OCI-LY3 (cell line): ENCODE measurements around the gene AQP9.
"Not testable (repeated sequence)": the region's sequence is repeated elsewhere in the genome, so short reads cannot be mapped to it uniquely, and the experiment has no call there.

Experiments used
- H2AFZ ChIP-seq: fragments of 200-600, 300-600 bp; shearing (Covaris generic); 2 replicates; pipeline ENCODE4 v1.6.0; 2014; ENCODE audit warnings: antibody characterized with exemption, low read depth, low read length
- H3K27ac ChIP-seq: fragments of 200-600, 300-600 bp; sonication (generic); 2 replicates; pipeline ENCODE4 v1.5.1; 2014; ENCODE audit warnings: mild to moderate bottlenecking, low read length, moderate library complexity, mixed read lengths
- H3K27me3 ChIP-seq: fragments of 200-600, 300-600 bp; sonication (generic); 2 replicates; pipeline ENCODE4 v1.6.1; 2014; ENCODE audit warnings: low read depth, low read length, mixed read lengths
- H3K36me3 ChIP-seq: fragments of 200-600, 300-600 bp; sonication (generic); replicated peaks from 2 replicates; pipeline ENCODE3; 2014; ENCODE audit warnings: low read depth, low read length, mixed read lengths
- H3K4me1 ChIP-seq: fragments of 300-600, 200-600 bp; sonication (generic); 2 replicates; pipeline ENCODE4 v1.6.1; 2014; ENCODE audit warnings: low read length, mixed read lengths
- H3K4me2 ChIP-seq: fragments of 200-600, 300-600 bp; sonication (generic); 2 replicates; pipeline ENCODE4 v1.6.1; 2014; ENCODE audit warnings: low read length, mixed read lengths
- H3K4me3 ChIP-seq: fragments of 300-600, 200-600 bp; sonication (generic); 2 replicates; pipeline ENCODE4 v1.5.1; 2014; ENCODE audit warnings: antibody characterized with exemption, mild to moderate bottlenecking, low read length, moderate library complexity
- H3K79me2 ChIP-seq: fragments of 300-600, 200-600 bp; shearing (Covaris generic); 2 replicates; pipeline ENCODE4 v1.6.1; 2014; ENCODE audit warnings: mild to moderate bottlenecking, low read length, mixed read lengths
- H3K9ac ChIP-seq: fragments of 300-600, 200-600 bp; shearing (Covaris generic); 2 replicates; pipeline ENCODE4 v1.6.0; 2014; ENCODE audit warnings: mild to moderate bottlenecking, low read length, moderate library complexity
- H3K9me3 ChIP-seq: fragments of 200-600, 300-600 bp; shearing (Covaris generic); 2 replicates; pipeline ENCODE4 v1.6.1; 2014; ENCODE audit warnings: low read length, mixed read lengths; ENCODE audit not compliant: insufficient read depth
- H4K20me1 ChIP-seq: fragments of 200-600, 300-600 bp; sonication (generic); 2 replicates; pipeline ENCODE4 v1.6.1; 2016; ENCODE audit warnings: low read length, mixed read lengths; ENCODE audit not compliant: insufficient read depth
- CTCF ChIP-seq: fragments of 200-600, 300-600 bp; sonication (generic); IDR thresholded peaks from 2 replicates; pipeline ENCODE4 v1.5.1; 2014; ENCODE audit warnings: antibody characterized with exemption, low read length, low read depth
- EZH2phosphoT487 ChIP-seq: fragments of 200-600 bp; shearing (Covaris generic); IDR thresholded peaks from 2 replicates; pipeline ENCODE4 v1.6.1; 2018; ENCODE audit warnings: antibody characterized with exemption, mixed run types, low read depth

AQP9 gene

GRCh38 chr15:58182460-58183163 lies 44.4 kb downstream of the AQP9 start:
- no peaks in the 10 kb centered on the region for H3K36me3 ChIP-seq
- H3K27ac ChIP-seq: no peak overlapping the region
- TF ChIP-seq EZH2phosphoT487: no peak
- peak; percentile 86 for TF ChIP-seq CTCF
- H3K79me2 ChIP-seq: no peaks in the 10 kb centered on the region
- H4K20me1 ChIP-seq: no peaks in the 10 kb centered on the region
- H3K4me1 ChIP-seq: peaks cover 5% of the 10 kb centered on the region
- H3K9ac ChIP-seq: no peak overlapping the region
- H3K27me3 ChIP-seq: peaks cover 9% of the 10 kb centered on the region
- H3K9me3 ChIP-seq: no peaks in the 10 kb centered on the region
- H3K4me2 ChIP-seq: peak overlapping the region; percentile 50; the same call in 1 of the 2 replicates
- 0 out of 2 replicates have a peak overlapping the region, but pooled peaks have one; percentile 47 for H2AFZ ChIP-seq
- H3K4me3 ChIP-seq: no peak overlapping the region

DNA sequence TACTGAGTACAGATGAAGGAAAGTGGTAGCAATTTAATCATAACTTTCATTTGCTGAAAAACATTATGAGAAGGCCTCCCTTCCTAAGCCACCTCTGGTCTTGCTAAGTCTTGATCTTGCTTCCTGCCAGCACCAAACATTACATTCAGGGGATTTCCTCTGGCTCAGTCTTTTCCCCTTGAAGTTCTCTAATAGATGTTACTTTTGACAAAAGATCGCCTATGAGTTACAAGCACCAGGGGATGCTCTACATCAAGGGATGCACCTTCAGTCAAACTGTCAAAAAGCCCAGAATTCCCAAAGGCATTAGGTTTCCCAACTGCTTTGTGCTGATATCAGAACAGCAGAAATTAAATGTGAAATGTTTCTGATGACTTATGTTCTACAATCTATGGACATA lies 47.3 kb downstream of the AQP9 start:
- Histone ChIP-seq H3K36me3 (no peaks in the 10 kb centered on the region), H2AFZ (no peak overlapping the region), H3K9ac (no peak overlapping the region), H3K27me3 (peaks cover 9% of the 10 kb centered on the region), H3K4me2 (no peak overlapping the region), H4K20me1 (no peaks in the 10 kb centered on the region), H3K9me3 (no peaks in the 10 kb centered on the region), H3K27ac (no peak overlapping the region), H3K4me3 (no peak overlapping the region), H3K79me2 (no peaks in the 10 kb centered on the region), H3K4me1 (peaks cover 5% of the 10 kb centered on the region)
- TF ChIP-seq CTCF (no peak), EZH2phosphoT487 (no peak)

DNA sequence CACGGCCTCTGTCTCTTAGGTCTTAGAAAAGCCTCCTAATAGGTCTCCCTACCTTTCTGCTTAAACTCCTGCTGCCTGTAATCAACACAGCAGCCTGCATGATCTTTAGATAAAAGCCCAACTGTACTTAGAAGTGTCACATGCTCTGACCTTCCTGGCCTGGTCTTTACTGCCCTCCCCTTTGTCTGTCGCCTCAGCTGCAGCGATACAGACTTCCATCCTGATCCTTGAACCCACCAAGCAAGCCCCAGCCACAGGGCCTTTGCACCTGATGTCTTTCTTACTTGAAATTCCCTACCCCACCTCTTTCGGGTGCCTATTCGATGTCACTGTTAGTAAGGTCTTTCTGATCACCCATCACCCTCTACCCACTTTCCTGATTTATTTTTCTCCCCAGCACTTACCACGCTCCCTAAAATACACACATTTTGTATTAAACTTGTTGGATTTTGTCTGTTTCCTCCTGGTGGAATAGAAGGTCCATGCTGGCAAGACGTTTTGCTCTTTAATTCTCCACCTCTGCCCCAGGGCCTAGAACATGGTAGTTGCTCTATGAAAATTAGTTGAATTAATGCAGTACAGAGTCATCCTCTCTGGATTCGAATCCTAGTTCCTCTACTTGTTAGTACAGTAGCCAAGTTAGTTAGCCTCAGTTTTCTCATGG lies 51.1 kb downstream of the AQP9 start:
- Histone ChIP-seq H3K79me2 (no peaks in the 10 kb centered on the region), H3K4me2 (no peak overlapping the region), H3K27me3 (peaks cover 4% of the 10 kb centered on the region), H3K4me3 (no peak overlapping the region), H3K27ac (no peak overlapping the region), H4K20me1 (no peaks in the 10 kb centered on the region), H3K36me3 (no peaks in the 10 kb centered on the region), H3K9me3 (no peaks in the 10 kb centered on the region), H3K9ac (no peak overlapping the region), H2AFZ (no peak overlapping the region), H3K4me1 (peaks cover 5% of the 10 kb centered on the region)
- TF ChIP-seq CTCF (no peak), EZH2phosphoT487 (no peak)

DNA sequence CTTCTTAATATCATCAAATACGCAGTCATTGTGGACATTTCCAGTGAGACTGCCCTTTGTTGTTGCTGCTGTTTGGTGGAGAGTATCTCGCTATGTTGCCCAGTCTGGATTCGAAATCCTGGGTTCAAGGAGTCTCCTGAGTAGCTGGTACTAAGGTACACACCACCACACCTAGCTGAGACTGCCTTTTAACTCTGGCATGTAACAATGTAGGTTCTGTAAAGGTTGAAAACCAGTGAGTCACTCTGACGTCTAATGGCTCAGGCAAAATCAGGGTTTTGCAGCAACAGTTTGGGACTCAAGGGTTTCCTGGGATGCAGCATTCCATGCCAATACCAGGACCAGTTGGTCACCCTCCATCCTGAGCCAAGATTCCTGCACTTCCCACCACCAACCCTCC lies 52.2 kb downstream of the AQP9 start:
- H3K4me2 ChIP-seq: no peak overlapping the region
- no peaks in the 10 kb centered on the region for H3K9me3 ChIP-seq
- no peaks in the 10 kb centered on the region for H3K36me3 ChIP-seq
- no peaks in the 10 kb centered on the region for H4K20me1 ChIP-seq
- H3K4me3 ChIP-seq: no peak overlapping the region
- H3K27ac ChIP-seq: no peak overlapping the region
- no peak overlapping the region for H3K9ac ChIP-seq
- H3K79me2 ChIP-seq: no peaks in the 10 kb centered on the region
- H3K4me1 ChIP-seq: peaks cover 2% of the 10 kb centered on the region
- peaks cover 4% of the 10 kb centered on the region for H3K27me3 ChIP-seq
- no peak overlapping the region for H2AFZ ChIP-seq
- TF ChIP-seq EZH2phosphoT487: no peak
- TF ChIP-seq CTCF: no peak

- not testable (repeated sequence) for H3K9ac ChIP-seq, H3K4me2 ChIP-seq, H4K20me1 ChIP-seq, H3K79me2 ChIP-seq, H2AFZ ChIP-seq, H3K4me1 ChIP-seq, H3K27ac ChIP-seq, H3K36me3 ChIP-seq, H3K27me3 ChIP-seq, H3K4me3 ChIP-seq, H3K9me3 ChIP-seq
These were observed 55.5 kb downstream of the AQP9 start for GRCh38 chr15:58193636-58194035.
